Hepatocyte (in vitro differentiated cells): ENCODE measurements around the gene CLDN8.

Experiments
- EZH2 ChIP-seq: fragments of 200-600 bp; sonication (generic); IDR thresholded peaks from 2 replicates; pipeline ENCODE4 v1.6.1; 2016; ENCODE audit warnings: antibody characterized with exemption, mild to moderate bottlenecking, borderline replicate concordance
- TF ChIP-seq, protein P1 (sequence below): fragments of 200-600 bp; sonication (generic); IDR thresholded peaks from 2 replicates; pipeline ENCODE4 v1.5.1; 2016; ENCODE audit warnings: antibody characterized with exemption, mild to moderate bottlenecking; ENCODE audit not compliant: poor library complexity

DNA sequence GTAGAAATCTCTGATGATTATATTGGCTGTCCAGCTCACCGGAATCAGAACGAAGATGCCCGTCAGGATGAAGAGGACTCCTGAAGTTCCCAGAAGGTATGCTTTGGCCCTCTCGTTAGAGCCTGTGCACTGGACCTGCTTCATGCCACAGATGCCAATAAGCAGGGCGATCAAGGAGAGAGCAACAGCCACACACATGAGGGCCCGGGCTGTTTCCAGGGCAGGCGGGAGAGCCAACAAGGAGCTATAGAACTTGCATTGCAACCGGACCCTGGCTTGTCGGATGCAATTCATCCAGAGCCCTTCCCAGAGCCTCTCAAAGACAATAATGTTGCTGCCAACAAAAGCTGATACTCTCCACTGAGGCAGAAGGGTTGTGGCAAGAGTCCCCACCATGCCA lies 49.7 kb downstream of the CLDN8 start:
- TF ChIP-seq, protein P1, sequence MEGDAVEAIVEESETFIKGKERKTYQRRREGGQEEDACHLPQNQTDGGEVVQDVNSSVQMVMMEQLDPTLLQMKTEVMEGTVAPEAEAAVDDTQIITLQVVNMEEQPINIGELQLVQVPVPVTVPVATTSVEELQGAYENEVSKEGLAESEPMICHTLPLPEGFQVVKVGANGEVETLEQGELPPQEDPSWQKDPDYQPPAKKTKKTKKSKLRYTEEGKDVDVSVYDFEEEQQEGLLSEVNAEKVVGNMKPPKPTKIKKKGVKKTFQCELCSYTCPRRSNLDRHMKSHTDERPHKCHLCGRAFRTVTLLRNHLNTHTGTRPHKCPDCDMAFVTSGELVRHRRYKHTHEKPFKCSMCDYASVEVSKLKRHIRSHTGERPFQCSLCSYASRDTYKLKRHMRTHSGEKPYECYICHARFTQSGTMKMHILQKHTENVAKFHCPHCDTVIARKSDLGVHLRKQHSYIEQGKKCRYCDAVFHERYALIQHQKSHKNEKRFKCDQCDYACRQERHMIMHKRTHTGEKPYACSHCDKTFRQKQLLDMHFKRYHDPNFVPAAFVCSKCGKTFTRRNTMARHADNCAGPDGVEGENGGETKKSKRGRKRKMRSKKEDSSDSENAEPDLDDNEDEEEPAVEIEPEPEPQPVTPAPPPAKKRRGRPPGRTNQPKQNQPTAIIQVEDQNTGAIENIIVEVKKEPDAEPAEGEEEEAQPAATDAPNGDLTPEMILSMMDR: no peak
- TF ChIP-seq EZH2: no peak
